ENCODE measurements around the gene DRD2. TPM values are rescaled to one million over a fixed set of nuclear protein-coding genes. Genes with fewer than 3 reads are reported as not detected.

The DRD2 gene
- total RNA-seq, 6 donors from 2014 or later, result 0.13 TPM; not detected in 5

GRCh38 chr11:113372309-113372708 lies 102.9 kb downstream of the DRD2 start:
- WGBS, 2 donors, result 84 to 89% methylated on average over 4 of the region's 4 CpGs
- no peaks in the 10 kb centered on the region for H3K4me1 ChIP-seq
- no peak overlapping the region for H3K4me3 ChIP-seq
- no peaks in the 10 kb centered on the region for H3K27me3 ChIP-seq
- no peaks in the 10 kb centered on the region for H3K9me3 ChIP-seq
- TF ChIP-seq POLR2A (IDR thresholded peaks at IDR 0.05) (no peak), EP300 (IDR thresholded peaks at IDR 0.05) (no peak), POLR2AphosphoS5 (IDR thresholded peaks at IDR 0.05) (no peak)
- TF ChIP-seq, protein P1, sequence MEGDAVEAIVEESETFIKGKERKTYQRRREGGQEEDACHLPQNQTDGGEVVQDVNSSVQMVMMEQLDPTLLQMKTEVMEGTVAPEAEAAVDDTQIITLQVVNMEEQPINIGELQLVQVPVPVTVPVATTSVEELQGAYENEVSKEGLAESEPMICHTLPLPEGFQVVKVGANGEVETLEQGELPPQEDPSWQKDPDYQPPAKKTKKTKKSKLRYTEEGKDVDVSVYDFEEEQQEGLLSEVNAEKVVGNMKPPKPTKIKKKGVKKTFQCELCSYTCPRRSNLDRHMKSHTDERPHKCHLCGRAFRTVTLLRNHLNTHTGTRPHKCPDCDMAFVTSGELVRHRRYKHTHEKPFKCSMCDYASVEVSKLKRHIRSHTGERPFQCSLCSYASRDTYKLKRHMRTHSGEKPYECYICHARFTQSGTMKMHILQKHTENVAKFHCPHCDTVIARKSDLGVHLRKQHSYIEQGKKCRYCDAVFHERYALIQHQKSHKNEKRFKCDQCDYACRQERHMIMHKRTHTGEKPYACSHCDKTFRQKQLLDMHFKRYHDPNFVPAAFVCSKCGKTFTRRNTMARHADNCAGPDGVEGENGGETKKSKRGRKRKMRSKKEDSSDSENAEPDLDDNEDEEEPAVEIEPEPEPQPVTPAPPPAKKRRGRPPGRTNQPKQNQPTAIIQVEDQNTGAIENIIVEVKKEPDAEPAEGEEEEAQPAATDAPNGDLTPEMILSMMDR (IDR thresholded peaks at IDR 0.05), result no peak
- no peak overlapping the region for H3K27ac ChIP-seq
- H3K36me3 ChIP-seq, result peaks cover 0 to 17% (median 6%) of the 10 kb centered on the region in 4 donors
- no peak for DNase-seq
- no peak for ATAC-seq (ENCODE audit: low FRiP score in 2 of 2)

DNA sequence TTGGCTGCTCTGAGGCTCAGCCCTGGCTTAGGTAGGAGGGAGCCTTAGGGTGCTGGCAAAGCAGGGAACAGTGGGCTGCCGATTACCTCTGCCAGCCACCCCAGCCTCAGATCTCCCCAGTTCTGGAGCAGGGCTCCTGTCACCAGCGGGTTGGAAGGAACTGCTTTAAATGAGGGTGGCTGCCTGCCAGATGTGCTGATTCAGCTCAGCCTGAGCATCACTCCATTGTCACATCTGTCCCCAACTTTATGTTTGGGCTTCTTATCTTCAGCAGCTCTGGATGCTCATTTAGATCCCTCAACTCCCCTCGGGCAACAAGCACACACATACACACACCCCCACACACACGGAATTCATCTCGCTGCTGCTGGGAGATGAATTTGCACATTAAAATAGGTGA lies 104.6 kb downstream of the DRD2 start:
- H3K27ac ChIP-seq, result no peak overlapping the region
- ATAC-seq (ENCODE audit: low FRiP score in 2 of 2) (no peak), DNase-seq (no peak)
- no peak for TF ChIP-seq EP300 (IDR thresholded peaks at IDR 0.05)
- TF ChIP-seq, protein P1 (IDR thresholded peaks at IDR 0.05), result no peak
- TF ChIP-seq POLR2A (IDR thresholded peaks at IDR 0.05), result no peak
- TF ChIP-seq POLR2AphosphoS5 (IDR thresholded peaks at IDR 0.05), result no peak
- H3K9me3 ChIP-seq, result no peaks in the 10 kb centered on the region
- no peaks in the 10 kb centered on the region for H3K4me1 ChIP-seq
- no peak overlapping the region for H3K4me3 ChIP-seq
- no peaks in the 10 kb centered on the region for H3K27me3 ChIP-seq
- 76 to 83% methylated on average over 3 to 5 of the region's 5 CpGs for WGBS, 2 donors
- H3K36me3 ChIP-seq, result peaks cover 0 to 31% (median 6%) of the 10 kb centered on the region in 4 donors

- DNase-seq, result no peak
- WGBS, 2 donors, result 78 to 85% methylated on average over 1 to 3 of the region's 3 CpGs
- Histone ChIP-seq H3K4me1 (no peaks in the 10 kb centered on the region), H3K9me3 (no peaks in the 10 kb centered on the region), H3K36me3 (peaks cover 0 to 43% (median 18%) of the 10 kb centered on the region in 4 donors), H3K4me3 (no peak overlapping the region), H3K27me3 (no peaks in the 10 kb centered on the region), H3K27ac (no peak overlapping the region)
- ATAC-seq (ENCODE audit: low FRiP score in 2 of 2), result no peak
- TF ChIP-seq EP300 (IDR thresholded peaks at IDR 0.05), result no peak
- no peak for TF ChIP-seq POLR2A (IDR thresholded peaks at IDR 0.05)
- TF ChIP-seq, protein P1 (IDR thresholded peaks at IDR 0.05), result no peak
Observed at GRCh38 chr11:113369411-113369810, 105.8 kb downstream of the DRD2 start.

DNA sequence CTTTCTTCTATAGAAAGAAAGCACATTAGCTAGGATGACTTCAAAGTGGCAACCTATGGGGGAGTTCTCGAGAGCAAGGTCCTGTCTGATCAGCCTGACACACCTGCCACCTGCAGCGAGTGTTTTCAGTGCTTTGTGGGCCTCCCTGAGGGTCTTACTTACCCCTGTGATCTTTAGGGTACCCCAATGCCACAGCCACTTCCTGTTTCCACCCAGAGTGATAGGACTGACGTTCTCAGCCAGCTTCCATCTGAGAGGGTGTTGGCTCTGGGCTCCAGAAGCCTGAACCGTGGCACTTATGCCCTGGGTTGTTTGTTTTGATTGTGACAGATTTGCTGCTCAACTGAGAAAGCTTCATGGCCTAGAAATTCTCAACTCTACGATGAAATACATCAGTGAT lies 109.3 kb downstream of the DRD2 start:
- no peak for ATAC-seq (ENCODE audit: low FRiP score in 2 of 2)
- no peaks in the 10 kb centered on the region for H3K9me3 ChIP-seq
- no peak for DNase-seq
- no peak overlapping the region for H3K4me3 ChIP-seq
- H3K36me3 ChIP-seq, result peaks cover 0 to 77% (median 37%) of the 10 kb centered on the region in 4 donors
- H3K27me3 ChIP-seq, result no peaks in the 10 kb centered on the region
- H3K27ac ChIP-seq, result no peak overlapping the region
- WGBS, 2 donors, result 73 to 78% methylated on average over 4 to 5 of the region's 5 CpGs
- no peaks in the 10 kb centered on the region for H3K4me1 ChIP-seq
- TF ChIP-seq EP300 (IDR thresholded peaks at IDR 0.05), result no peak
- TF ChIP-seq, protein P1 (IDR thresholded peaks at IDR 0.05), result no peak
- TF ChIP-seq POLR2A (IDR thresholded peaks at IDR 0.05), result no peak
- TF ChIP-seq POLR2AphosphoS5 (IDR thresholded peaks at IDR 0.05), result no peak

DNA sequence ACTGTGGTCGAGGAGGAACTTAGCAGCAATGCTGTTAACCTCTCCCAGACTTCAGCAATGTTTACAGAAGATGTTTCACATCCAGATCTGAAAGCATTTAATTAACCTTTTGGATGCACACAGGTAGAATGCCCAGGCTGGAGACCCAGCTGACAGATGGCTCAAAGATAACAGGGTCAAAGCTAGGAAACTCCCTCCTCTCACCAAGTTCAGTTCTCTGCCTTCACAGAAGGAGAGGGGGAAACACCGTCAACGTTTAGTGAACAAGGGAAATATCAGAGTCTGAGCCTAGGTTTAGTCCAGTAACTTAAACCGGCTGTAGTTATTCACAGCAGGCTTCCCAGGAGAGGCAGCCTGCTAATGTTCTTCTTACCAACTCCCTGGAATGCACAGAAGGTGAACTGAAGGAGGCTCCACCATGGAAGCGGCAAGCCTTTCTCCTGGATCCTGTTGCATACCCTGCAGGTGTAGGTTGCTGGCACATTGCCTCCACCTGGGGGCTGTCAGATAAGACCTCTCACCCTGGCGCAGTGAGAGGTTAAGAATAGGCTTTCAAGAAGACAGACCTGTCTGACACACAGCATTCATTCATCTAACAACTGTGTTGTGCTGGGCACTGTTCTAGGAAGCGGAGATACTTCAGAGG lies 111.1 kb downstream of the DRD2 start:
- Histone ChIP-seq H3K27ac (no peak overlapping the region), H3K4me3 (no peak overlapping the region), H3K9me3 (no peaks in the 10 kb centered on the region), H3K4me1 (no peaks in the 10 kb centered on the region), H3K27me3 (no peaks in the 10 kb centered on the region), H3K36me3 (peaks cover 0 to 94% (median 48%) of the 10 kb centered on the region in 4 donors)
- WGBS, 2 donors, result 82% methylated on average over 6 to 7 of the region's 7 CpGs
- TF ChIP-seq EP300 (IDR thresholded peaks at IDR 0.05) (no peak), POLR2AphosphoS5 (IDR thresholded peaks at IDR 0.05) (no peak), POLR2A (IDR thresholded peaks at IDR 0.05) (no peak)
- TF ChIP-seq, protein P1 (IDR thresholded peaks at IDR 0.05), result no peak
- DNase-seq (no peak), ATAC-seq (ENCODE audit: low FRiP score in 2 of 2) (no peak)

All from upper lobe of left lung (tissue), 6 donors.